Chondrocyte (in vitro differentiated cells): ENCODE measurements around the gene TIMP4. TPM values are rescaled to one million over a fixed set of nuclear protein-coding genes. Genes with fewer than 3 reads are reported as not detected.

ENCODE experiments used
- DNase-seq: peaks from one replicate; pipeline ENCODE4 v3.0.0; 2021; ENCODE audit warnings: mixed read lengths, low spot score
- H3K27ac Mint-ChIP-seq: one replicate; pipeline ENCODE4 v1.8.0; 2021; ENCODE audit warnings: mild to moderate bottlenecking, moderate library complexity, mixed read lengths; ENCODE audit not compliant: unreplicated experiment
- H3K27me3 Mint-ChIP-seq: 2 replicates; pipeline ENCODE4 v1.8.0; 2021; ENCODE audit warnings: low read depth, mixed read lengths
- H3K36me3 Mint-ChIP-seq: 2 replicates; pipeline ENCODE4 v1.8.0; 2021; ENCODE audit warnings: low read depth, mixed read lengths
- H3K4me1 Mint-ChIP-seq: 2 replicates; pipeline ENCODE4 v1.8.0; 2021; ENCODE audit warnings: low read depth, mild to moderate bottlenecking, mixed read lengths
- H3K4me3 Mint-ChIP-seq: one replicate; pipeline ENCODE4 v1.8.0; 2021; ENCODE audit warnings: mild to moderate bottlenecking, moderate library complexity, mixed read lengths; ENCODE audit not compliant: unreplicated experiment
- H3K9me3 Mint-ChIP-seq: 2 replicates; pipeline ENCODE4 v1.8.0; 2021; ENCODE audit warnings: low read depth, mixed read lengths
- total RNA-seq: library from RNA; stranded (reverse); gene quantifications from 3 replicates; pipeline ENCODE4 v1.2.1, GENCODE V29; 2021
- TF ChIP-seq, protein P1 (sequence below): fragments of 200-600 bp; sonication (generic); IDR thresholded peaks from 2 replicates; pipeline ENCODE4 v1.5.0; 2021; ENCODE audit warnings: antibody characterized with exemption, mild to moderate bottlenecking, moderate library complexity

Gene TIMP4
- total RNA-seq, 1 donor from 2014 or later = 31.3 TPM

DNA sequence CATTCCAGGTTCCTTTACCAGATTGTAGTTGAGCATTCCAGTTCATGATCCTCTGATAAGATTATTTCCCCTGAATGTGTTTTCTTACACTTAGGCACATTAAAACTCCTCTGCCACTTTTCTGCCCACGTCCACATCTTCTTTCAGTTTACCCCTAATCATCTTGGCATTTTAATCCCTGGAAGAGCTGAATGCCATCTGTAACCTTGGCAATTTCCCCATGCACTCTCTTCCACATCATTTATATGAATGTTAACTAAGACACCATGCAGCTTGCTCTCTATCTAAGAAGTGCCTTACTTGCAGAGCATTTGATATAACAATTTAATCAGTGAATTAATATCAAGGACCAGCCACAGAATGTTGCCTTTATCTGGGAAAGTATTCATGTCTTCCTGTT, 25.8 kb downstream of the TIMP4 start:
- Mint-ChIP-seq H3K4me3 (no peak overlapping the region), H3K9me3 (no peaks in the 10 kb centered on the region), H3K27ac (no peak overlapping the region), H3K36me3 (no peaks in the 10 kb centered on the region), H3K27me3 (peaks cover 42% of the 10 kb centered on the region), H3K4me1 (peaks cover 3% of the 10 kb centered on the region)
- DNase-seq = no peak
- TF ChIP-seq, protein P1, sequence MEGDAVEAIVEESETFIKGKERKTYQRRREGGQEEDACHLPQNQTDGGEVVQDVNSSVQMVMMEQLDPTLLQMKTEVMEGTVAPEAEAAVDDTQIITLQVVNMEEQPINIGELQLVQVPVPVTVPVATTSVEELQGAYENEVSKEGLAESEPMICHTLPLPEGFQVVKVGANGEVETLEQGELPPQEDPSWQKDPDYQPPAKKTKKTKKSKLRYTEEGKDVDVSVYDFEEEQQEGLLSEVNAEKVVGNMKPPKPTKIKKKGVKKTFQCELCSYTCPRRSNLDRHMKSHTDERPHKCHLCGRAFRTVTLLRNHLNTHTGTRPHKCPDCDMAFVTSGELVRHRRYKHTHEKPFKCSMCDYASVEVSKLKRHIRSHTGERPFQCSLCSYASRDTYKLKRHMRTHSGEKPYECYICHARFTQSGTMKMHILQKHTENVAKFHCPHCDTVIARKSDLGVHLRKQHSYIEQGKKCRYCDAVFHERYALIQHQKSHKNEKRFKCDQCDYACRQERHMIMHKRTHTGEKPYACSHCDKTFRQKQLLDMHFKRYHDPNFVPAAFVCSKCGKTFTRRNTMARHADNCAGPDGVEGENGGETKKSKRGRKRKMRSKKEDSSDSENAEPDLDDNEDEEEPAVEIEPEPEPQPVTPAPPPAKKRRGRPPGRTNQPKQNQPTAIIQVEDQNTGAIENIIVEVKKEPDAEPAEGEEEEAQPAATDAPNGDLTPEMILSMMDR = no peak

GRCh38 chr3:12131351-12132090, 27.2 kb downstream of the TIMP4 start:
- peaks cover 50% of the 10 kb centered on the region for H3K27me3 Mint-ChIP-seq
- H3K27ac Mint-ChIP-seq = no peak overlapping the region
- TF ChIP-seq, protein P1 = no peak
- H3K9me3 Mint-ChIP-seq = no peaks in the 10 kb centered on the region
- no peak for DNase-seq
- peaks cover 3% of the 10 kb centered on the region for H3K4me1 Mint-ChIP-seq
- H3K4me3 Mint-ChIP-seq = no peak overlapping the region
- no peaks in the 10 kb centered on the region for H3K36me3 Mint-ChIP-seq

DNA sequence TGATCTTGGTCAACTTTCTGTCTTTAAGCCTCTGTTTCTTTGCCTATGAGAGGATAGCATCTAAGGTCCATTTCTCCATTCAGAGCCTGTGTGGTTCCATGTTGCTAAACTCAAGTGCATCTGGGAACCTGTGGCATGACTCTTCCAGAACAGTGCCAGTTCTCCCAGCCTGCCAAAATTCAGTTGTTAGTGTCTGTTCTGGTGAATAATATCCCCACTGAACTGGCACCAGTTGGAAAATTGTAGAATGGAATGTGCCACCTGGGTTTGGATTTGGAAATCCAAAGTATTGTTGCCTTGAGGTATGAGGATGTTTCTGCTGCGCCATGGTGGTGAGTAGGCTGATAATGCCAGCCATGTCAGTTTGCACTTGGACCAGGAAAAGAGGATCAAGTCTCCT, 31.3 kb downstream of the TIMP4 start:
- TF ChIP-seq, protein P1 = no peak
- no peaks in the 10 kb centered on the region for H3K4me1 Mint-ChIP-seq
- H3K9me3 Mint-ChIP-seq = no peaks in the 10 kb centered on the region
- H3K27me3 Mint-ChIP-seq = peaks cover 59% of the 10 kb centered on the region
- no peak for DNase-seq
- H3K27ac Mint-ChIP-seq = no peak overlapping the region
- H3K4me3 Mint-ChIP-seq = no peak overlapping the region
- no peaks in the 10 kb centered on the region for H3K36me3 Mint-ChIP-seq

DNA sequence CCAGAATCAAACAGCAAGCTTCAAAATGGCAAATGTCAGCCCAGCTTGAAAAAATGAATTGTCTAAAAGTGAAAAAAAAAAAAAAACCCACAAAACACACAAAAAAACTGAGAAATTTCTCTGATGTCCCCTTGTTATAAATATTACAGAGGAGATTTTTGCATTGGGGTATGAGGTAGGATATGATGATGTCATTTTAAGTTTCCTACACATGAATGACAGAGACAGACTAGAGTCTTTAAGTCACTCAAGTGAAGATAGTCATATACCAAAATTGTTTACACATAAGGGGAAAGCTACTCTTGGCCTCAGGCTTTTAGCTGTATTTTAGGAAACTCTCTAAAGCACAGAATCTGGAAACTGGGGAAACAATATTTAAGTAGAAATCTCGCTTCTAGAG, 32.9 kb downstream of the TIMP4 start:
- Mint-ChIP-seq H3K27me3 (peaks cover 54% of the 10 kb centered on the region), H3K4me1 (no peaks in the 10 kb centered on the region), H3K4me3 (no peak overlapping the region), H3K9me3 (no peaks in the 10 kb centered on the region), H3K27ac (no peak overlapping the region), H3K36me3 (no peaks in the 10 kb centered on the region)
- DNase-seq = no peak
- TF ChIP-seq, protein P1 = no peak

GRCh38 chr3:12121466-12121865, 37.2 kb downstream of the TIMP4 start:
- H3K9me3 Mint-ChIP-seq = no peaks in the 10 kb centered on the region
- DNase-seq = no peak
- no peak overlapping the region for H3K27ac Mint-ChIP-seq
- no peaks in the 10 kb centered on the region for H3K4me1 Mint-ChIP-seq
- H3K36me3 Mint-ChIP-seq = peaks cover 2% of the 10 kb centered on the region
- TF ChIP-seq, protein P1 = no peak
- H3K4me3 Mint-ChIP-seq = no peak overlapping the region
- H3K27me3 Mint-ChIP-seq = peaks cover 59% of the 10 kb centered on the region
